IMR-90 (cell line): ENCODE data around the gene CABP4. TPM values are rescaled to one million over a fixed set of nuclear protein-coding genes. Genes with fewer than 3 reads are reported as not detected.

Experiments used
- ATAC-seq: fragments of 200-7000 bp; cut with Tn5 transposase; 2 replicates; pipeline ENCODE4 v1.9.1; 2020; ENCODE audit warnings: low read depth, mild to moderate bottlenecking, moderate library complexity
- BruUV-seq: library from RNA; stranded (reverse); fragments of 400-500 nt; replicated peaks from 2 replicates; lab custom pipeline; 2021; lab: Mats Ljungman, UMichigan
- CTCF ChIA-PET: fragments of 300-600 bp; formaldehyde crosslinking; extraction: SDS; loops from one replicate; lab custom pipeline; 2021; ENCODE audit warnings: antibody characterized with exemption; lab: Yijun Ruan, JAX
- POLR2A ChIA-PET: fragments of 300-600 bp; sonication (Branson Sonifier 250); formaldehyde crosslinking; loops from one replicate; lab custom pipeline; 2022; ENCODE audit warnings: antibody characterized with exemption; ENCODE audit not compliant: unreplicated experiment; lab: Charles Lee
- DNase-seq: peaks from one replicate; pipeline ENCODE4 v3.0.0; 2013
- H2AFZ ChIP-seq: replicated peaks from 2 replicates; pipeline ENCODE3; 2013; ENCODE audit warnings: low read length, mild to moderate bottlenecking; ENCODE audit not compliant: poor library complexity
- H2AK5ac ChIP-seq: 2 replicates; pipeline ENCODE4 v1.6.1; 2013; ENCODE audit warnings: low read depth, low read length, inconsistent platforms
- H2AK9ac ChIP-seq: replicated peaks from 2 replicates; pipeline ENCODE3; 2013; ENCODE audit warnings: mild to moderate bottlenecking, low read depth, low read length, moderate library complexity; ENCODE audit not compliant: poor library complexity
- H2BK120ac ChIP-seq: 2 replicates; pipeline ENCODE4 v1.6.1; 2013; ENCODE audit warnings: low read depth, low read length, inconsistent platforms
- H2BK15ac ChIP-seq: 3 replicates; pipeline ENCODE4 v1.6.1; 2013; ENCODE audit warnings: low read depth, low read length, inconsistent platforms
- H2BK20ac ChIP-seq: 2 replicates; pipeline ENCODE4 v1.6.1; 2013; ENCODE audit warnings: low read depth, mild to moderate bottlenecking, inconsistent platforms, low read length, moderate library complexity
- H2BK5ac ChIP-seq: 2 replicates; pipeline ENCODE4 v1.6.1; 2013; ENCODE audit warnings: mild to moderate bottlenecking, low read depth, low read length, inconsistent platforms; ENCODE audit not compliant: poor library complexity, severe bottlenecking
- H3K14ac ChIP-seq: replicated peaks from 2 replicates; pipeline ENCODE4 v1.6.1; 2013; ENCODE audit warnings: low read depth, low read length, inconsistent platforms
- H3K18ac ChIP-seq: 2 replicates; pipeline ENCODE4 v1.6.1; 2013; ENCODE audit warnings: low read depth, low read length, control low read depth
- H3K23ac ChIP-seq: 2 replicates; pipeline ENCODE4 v1.6.1; 2013; ENCODE audit warnings: low read depth, low read length, inconsistent platforms
- H3K27ac ChIP-seq: 2 replicates; pipeline ENCODE4 v1.5.1; 2013; ENCODE audit warnings: mild to moderate bottlenecking, control low read depth, low read length; ENCODE audit not compliant: insufficient read depth
- H3K27me3 ChIP-seq: 2 replicates; pipeline ENCODE4 v1.6.1; 2013; ENCODE audit warnings: low read length; ENCODE audit not compliant: control insufficient read depth, insufficient read depth
- H3K36me3 ChIP-seq: 2 replicates; pipeline ENCODE4 v1.6.1; 2013; ENCODE audit warnings: low read length, mixed read lengths; ENCODE audit not compliant: control insufficient read depth, insufficient read depth
- H3K4ac ChIP-seq: 2 replicates; pipeline ENCODE4 v1.6.1; 2013; ENCODE audit warnings: low read depth, low read length, inconsistent platforms
- H3K4me1 ChIP-seq: 2 replicates; pipeline ENCODE4 v1.6.1; 2013; ENCODE audit warnings: low read length, mixed read lengths; ENCODE audit not compliant: control insufficient read depth, insufficient read depth
- H3K4me2 ChIP-seq: 2 replicates; pipeline ENCODE4 v1.6.1; 2013; ENCODE audit warnings: low read depth, mild to moderate bottlenecking, control low read depth, low read length, moderate library complexity
- H3K4me3 ChIP-seq: 2 replicates; pipeline ENCODE4 v1.5.1; 2013; ENCODE audit warnings: low read depth, mild to moderate bottlenecking, control low read depth, low read length, moderate library complexity; ENCODE audit not compliant: insufficient read depth
- H3K56ac ChIP-seq: 2 replicates; pipeline ENCODE4 v1.6.1; 2013; ENCODE audit warnings: low read length, inconsistent platforms; ENCODE audit not compliant: insufficient read depth; ENCODE audit errors: extremely low read depth
- H3K79me1 ChIP-seq, 2 experiments: 2 replicates each; pipeline ENCODE4 v1.6.1; 2013; ENCODE audit warnings: low read length in 2 of 2, inconsistent platforms in 1 of 2, low read depth in 1 of 2
- H3K9ac ChIP-seq: 2 replicates; pipeline ENCODE4 v1.6.1; 2013; ENCODE audit warnings: low read depth, low read length, control low read depth
- H3K9me1 ChIP-seq: 2 replicates; pipeline ENCODE4 v1.6.1; 2013; ENCODE audit warnings: low read length, inconsistent platforms; ENCODE audit not compliant: insufficient read depth
- H3K9me3 ChIP-seq: 2 replicates; pipeline ENCODE4 v1.6.1; 2013; ENCODE audit warnings: low read length; ENCODE audit not compliant: control insufficient read depth, insufficient read depth
- H4K20me1 ChIP-seq: 2 replicates; pipeline ENCODE4 v1.6.1; 2013; ENCODE audit warnings: low read length, inconsistent platforms; ENCODE audit not compliant: insufficient read depth
- H4K5ac ChIP-seq: 2 replicates; pipeline ENCODE4 v1.6.1; 2013; ENCODE audit warnings: mild to moderate bottlenecking, low read depth, low read length, control low read depth
- H4K8ac ChIP-seq, 2 experiments: 2 replicates each; pipeline ENCODE4 v1.6.1; 2013; ENCODE audit warnings: low read depth in 2 of 2, low read length in 2 of 2, control low read depth in 1 of 2, inconsistent platforms in 1 of 2
- H4K91ac ChIP-seq: 2 replicates; pipeline ENCODE4 v1.6.1; 2013; ENCODE audit warnings: low read depth, low read length, inconsistent platforms; ENCODE audit not compliant: insufficient read depth
- BHLHE40 ChIP-seq: fragments of 150-350 bp; IDR thresholded peaks from 2 replicates; pipeline ENCODE4 v1.6.1; 2016; ENCODE audit warnings: mild to moderate bottlenecking, low read depth, low read length
- CTCF ChIP-seq: conservative IDR thresholded peaks from 2 replicates; pipeline ENCODE4 v1.5.1; 2012; ENCODE audit warnings: mild to moderate bottlenecking, low read depth, low read length, improper control_type of control experiment
- FOS ChIP-seq: fragments of 150-350 bp; IDR thresholded peaks from 2 replicates; pipeline ENCODE4 v1.6.1; 2016; ENCODE audit warnings: low read depth, low read length
- MAFK ChIP-seq: IDR thresholded peaks from 2 replicates; pipeline ENCODE4 v1.6.1; 2012; ENCODE audit warnings: low read depth, low read length, improper control_type of control experiment
- RAD21 ChIP-seq: IDR thresholded peaks from 2 replicates; pipeline ENCODE4 v1.6.1; 2012; ENCODE audit warnings: low read length, improper control_type of control experiment
- RFX5 ChIP-seq: IDR thresholded peaks from 2 replicates; pipeline ENCODE4 v1.8.0; 2012; ENCODE audit warnings: low read depth, mild to moderate bottlenecking, low read length, moderate library complexity
- WGBS, 2 experiments: methylation state at CpG; one replicate each; pipeline versions ENCODE4 v1.1.5 to v1.1.7; 2013; ENCODE audit warnings: missing lambda C conversion rate in 2 of 2; ENCODE audit not compliant: insufficient read length in 1 of 2; ENCODE audit errors: extremely low coverage in 2 of 2; 5-methylcytosine and 5-hydroxymethylcytosine counted together
- dilution Hi-C: fragments of 300-500 bp; cut with HindIII; formaldehyde crosslinking; loops from one replicate; pipeline ENCODE4 v1.14.3; 2018; ENCODE audit warnings: low sequenced_read_pairs; ENCODE audit not compliant: unreplicated experiment
- in situ Hi-C: fragments of 300-500 bp; cut with MboI; formaldehyde crosslinking; loops from 3 replicates; pipeline ENCODE4 v1.14.3; 2019; ENCODE audit warnings: low sequenced_read_pairs, inconsistent platforms, mixed read lengths
- intact Hi-C: fragments of 100-400 bp; cut with micrococcal nuclease; formaldehyde crosslinking; loops from 2 replicates; pipeline ENCODE4 v1.10.0; 2022
- polyA plus RNA-seq, 3 experiments: library from polyadenylated mRNA; depleted of rRNA; stranded (reverse); fragments of >200 nt; gene quantifications; 2 replicates each; pipeline ENCODE4 v1.2.3, GENCODE V29; 2012; ENCODE audit warnings: low replicate concordance in 1 of 3
- total RNA-seq: library from RNA; depleted of rRNA; stranded (reverse); fragments of >200 nt; gene quantifications from 2 replicates; pipeline ENCODE4 v1.2.3, GENCODE V29; 2012

Gene CABP4
- total and polyA plus RNA-seq, 2 of the 4 experiments (the other 2 are of a cell fraction): not detected

DNA sequence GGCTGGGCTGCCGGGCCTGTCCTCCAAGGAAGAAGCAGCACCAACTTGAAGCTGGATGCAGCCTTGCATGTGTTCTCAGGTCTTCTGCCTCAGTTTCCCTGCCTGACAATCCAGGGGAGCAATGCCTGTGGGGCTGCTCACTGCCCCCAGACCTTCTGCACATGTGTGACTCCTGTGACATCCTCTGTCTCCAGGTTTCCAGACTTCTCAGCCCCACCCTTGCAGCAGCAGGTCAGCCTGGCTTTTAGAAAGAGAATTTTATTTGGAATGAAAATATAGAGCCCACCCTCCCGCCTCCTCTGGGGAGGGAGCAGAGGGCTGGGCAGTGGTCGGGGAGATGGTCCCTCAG lies 17.4 kb upstream of the CABP4 start:
- WGBS, 2 experiments: 80% methylated on average over 2 of the region's 3 CpGs; no CpG with 5 or more reads in 1 of the 2 experiments
- H3K23ac ChIP-seq: no peak overlapping the region
- H4K8ac ChIP-seq: no peak overlapping the region
- intact Hi-C loops (no loop called here), dilution Hi-C loops (no loop called here), in situ Hi-C loops (no loop called here)
- no peak overlapping the region for H2AFZ ChIP-seq
- no peak overlapping the region for H2BK20ac ChIP-seq
- H3K56ac ChIP-seq: no peak overlapping the region
- no peak overlapping the region for H2BK5ac ChIP-seq
- POLR2A ChIA-PET: interaction anchor here (0.5 kb wide), 1 partner anchor 31 kb away, joined by 12 read pairs; no protein-coding TSS in a partner anchor
- TF ChIP-seq CTCF (no peak), MAFK (no peak), BHLHE40 (no peak), RAD21 (no peak), RFX5 (no peak), FOS (no peak)
- H3K18ac ChIP-seq: no peak overlapping the region
- H3K14ac ChIP-seq: no peak overlapping the region
- H2AK9ac ChIP-seq: no peak overlapping the region
- H3K36me3 ChIP-seq: peaks cover 60% of the 10 kb centered on the region
- no peak overlapping the region for H4K5ac ChIP-seq
- H3K4me1 ChIP-seq: peaks cover 2% of the 10 kb centered on the region; the same call in 1 of the 2 replicates
- CTCF ChIA-PET: no interaction called here
- H3K9ac ChIP-seq: no peak overlapping the region
- no peak overlapping the region for H2AK5ac ChIP-seq
- peaks cover 8% of the 10 kb centered on the region; the same call in 1 of the 2 replicates for H3K9me1 ChIP-seq
- H3K27me3 ChIP-seq: no peaks in the 10 kb centered on the region
- peaks cover 8 to 22% of the 10 kb centered on the region in 2 experiments for H3K79me1 ChIP-seq
- no peak overlapping the region for H2BK120ac ChIP-seq
- H3K4me2 ChIP-seq: no peak overlapping the region
- no peak for ATAC-seq
- peaks cover 8% of the 10 kb centered on the region for H4K20me1 ChIP-seq
- H2BK15ac ChIP-seq: no peak overlapping the region
- H4K91ac ChIP-seq: no peak overlapping the region
- H3K4me3 ChIP-seq: no peak overlapping the region
- H3K4ac ChIP-seq: no peak overlapping the region
- no peak for DNase-seq
- BruUV-seq: no TSS peak
- no peak overlapping the region for H3K27ac ChIP-seq
- no peaks in the 10 kb centered on the region for H3K9me3 ChIP-seq
